Liver (tissue), 9 donors: ENCODE data around the gene BRD3OS. TPM values are rescaled to one million over a fixed set of nuclear protein-coding genes. Genes with fewer than 3 reads are reported as not detected.

Experiments used
- DNase-seq: peaks from one replicate; pipeline ENCODE4 v3.0.0-alpha.2; 2017; ENCODE audit warnings: low spot score
- H3K27ac ChIP-seq, 2 donors: one replicate each; pipeline ENCODE4 v1.7.0; 2013; ENCODE audit warnings: inconsistent platforms in 2 of 2, low read length in 2 of 2, control low read depth in 1 of 2, low read depth in 1 of 2, mild to moderate bottlenecking in 1 of 2
- H3K27me3 ChIP-seq, 4 donors: one replicate each; pipeline versions ENCODE4 v1.6.1 to v1.7.0; 2013; ENCODE audit warnings: low read length in 3 of 4, inconsistent platforms in 1 of 4, mild to moderate bottlenecking in 1 of 4, moderate library complexity in 1 of 4; ENCODE audit not compliant: control insufficient read depth in 4 of 4, insufficient read depth in 4 of 4
- H3K36me3 ChIP-seq, 4 donors: one replicate each; pipeline versions ENCODE4 v1.6.1 to v1.7.0; 2013; ENCODE audit warnings: low read length in 3 of 4, mild to moderate bottlenecking in 3 of 4, low read depth in 1 of 4, moderate library complexity in 1 of 4; ENCODE audit not compliant: control insufficient read depth in 4 of 4, insufficient read depth in 3 of 4
- H3K4me1 ChIP-seq, 4 donors: one replicate each; pipeline versions ENCODE4 v1.6.1 to v1.7.0; 2013; ENCODE audit warnings: low read length in 3 of 4, mild to moderate bottlenecking in 3 of 4, moderate library complexity in 1 of 4; ENCODE audit not compliant: control insufficient read depth in 4 of 4, insufficient read depth in 4 of 4
- H3K4me3 ChIP-seq, 3 donors: one replicate each; pipeline versions ENCODE4 v1.6.1 to v1.7.0; 2013; ENCODE audit warnings: low read length in 3 of 3, control low read depth in 1 of 3, low read depth in 1 of 3, mild to moderate bottlenecking in 1 of 3
- H3K9ac ChIP-seq, 2 donors: one replicate each; pipeline ENCODE4 v1.7.0; 2013; ENCODE audit warnings: low read length in 2 of 2, mild to moderate bottlenecking in 2 of 2, moderate library complexity in 2 of 2, control low read depth in 1 of 2, low read depth in 1 of 2
- H3K9me3 ChIP-seq, 4 donors: one replicate each; pipeline versions ENCODE4 v1.6.1 to v1.7.0; 2013; ENCODE audit warnings: low read length in 3 of 4; ENCODE audit not compliant: control insufficient read depth in 4 of 4
- ATF3 ChIP-seq: IDR thresholded peaks from 2 replicates; pipeline ENCODE4 v1.6.1; 2016; ENCODE audit warnings: antibody characterized with exemption
- EGR1 ChIP-seq, 2 donors: IDR thresholded peaks; 2 replicates each; pipeline ENCODE4 v1.6.1; 2016 to 2018; ENCODE audit warnings: antibody characterized with exemption in 2 of 2, low read depth in 2 of 2
- FOXA1 ChIP-seq: IDR thresholded peaks from 2 replicates; pipeline ENCODE4 v1.6.1; 2016; ENCODE audit warnings: antibody characterized with exemption
- FOXA2 ChIP-seq: IDR thresholded peaks from 2 replicates; pipeline ENCODE4 v1.6.1; 2016; ENCODE audit warnings: antibody characterized with exemption
- GABPA ChIP-seq, 2 donors: IDR thresholded peaks in 1 of 2; conservative IDR thresholded peaks in 1 of 2; 2 replicates each; pipeline ENCODE4 v1.6.1; 2016; ENCODE audit warnings: antibody characterized with exemption in 2 of 2, mild to moderate bottlenecking in 1 of 2, moderate library complexity in 1 of 2
- HNF4A ChIP-seq, 2 donors: conservative IDR thresholded peaks; 2 replicates each; pipeline ENCODE4 v1.6.1; 2016; ENCODE audit warnings: antibody characterized with exemption in 2 of 2, mild to moderate bottlenecking in 2 of 2
- HNF4G ChIP-seq: IDR thresholded peaks from 2 replicates; pipeline ENCODE4 v1.6.1; 2016; ENCODE audit warnings: antibody characterized with exemption
- JUND ChIP-seq, 2 donors: IDR thresholded peaks; 2 replicates each; pipeline ENCODE4 v1.6.1; 2016; ENCODE audit warnings: antibody characterized with exemption in 2 of 2
- MAX ChIP-seq: IDR thresholded peaks from 2 replicates; pipeline ENCODE4 v1.6.1; 2016; ENCODE audit warnings: antibody characterized with exemption
- NR2F2 ChIP-seq: IDR thresholded peaks from 2 replicates; pipeline ENCODE4 v1.6.1; 2016; ENCODE audit warnings: antibody characterized with exemption
- RAD21 ChIP-seq, 2 donors: IDR thresholded peaks; 2 replicates each; pipeline ENCODE4 v1.6.1; 2016; ENCODE audit warnings: antibody characterized with exemption in 2 of 2, mild to moderate bottlenecking in 2 of 2
- RXRA ChIP-seq, 2 donors: IDR thresholded peaks; 2 replicates each; pipeline ENCODE4 v1.6.1; 2017 to 2018; ENCODE audit warnings: antibody characterized with exemption in 2 of 2, mild to moderate bottlenecking in 1 of 2
- SP1 ChIP-seq: IDR thresholded peaks from 2 replicates; pipeline ENCODE4 v1.6.1; 2018; ENCODE audit warnings: antibody characterized with exemption, mild to moderate bottlenecking
- TAF1 ChIP-seq: conservative IDR thresholded peaks from 2 replicates; pipeline ENCODE4 v1.6.1; 2016; ENCODE audit warnings: antibody characterized with exemption, mild to moderate bottlenecking
- YY1 ChIP-seq: IDR thresholded peaks from 2 replicates; pipeline ENCODE4 v1.6.1; 2016; ENCODE audit warnings: antibody characterized with exemption, mild to moderate bottlenecking
- ZBTB33 ChIP-seq: IDR thresholded peaks from 2 replicates; pipeline ENCODE4 v1.6.1; 2016; ENCODE audit warnings: antibody characterized with exemption
- WGBS: extraction: QIAGEN DNeasy Blood & Tissue Kit; methylation state at CpG from one replicate; pipeline ENCODE4 v1.1.7; 2013; 5-methylcytosine and 5-hydroxymethylcytosine counted together
- polyA plus RNA-seq, 2 donors: library from polyadenylated mRNA; stranded (reverse) in 1 of 2; unstranded in 1 of 2; fragments of 200-250 nt in 1 of 2; fragments of >200 nt in 1 of 2; fragmentation: Nextera tagmentation in 1 of 2; extraction: Ambion mirVana in 1 of 2; gene quantifications; one replicate each; pipeline versions ENCODE4 v1.2.1 to v1.2.3, GENCODE V29; 2013 to 2015
- total RNA-seq, 2 donors: library from RNA; depleted of rRNA; stranded (reverse); fragments of >200 nt; gene quantifications; one replicate each; pipeline ENCODE4 v1.2.3, GENCODE V29; 2014
- TF ChIP-seq, protein P1 (sequence below): fragments of 150-350 bp; IDR thresholded peaks from 2 replicates; pipeline ENCODE4 v1.5.1; 2017; ENCODE audit warnings: improper control_type of control experiment, low read depth, low read length; ENCODE audit not compliant: missing input control
- TF ChIP-seq, protein P2 (sequence below): IDR thresholded peaks from 2 replicates; pipeline ENCODE4 v1.6.1; 2016; ENCODE audit warnings: antibody characterized with exemption, mild to moderate bottlenecking
- donor health status: healthy.
- donor health status: healthy.
- donor health status: healthy.
- donor health status: healthy.
- donor health status: healthy.

The BRD3OS gene
- total and polyA plus RNA-seq, 4 donors, result 2.1 to 5.1 (median 2.9) TPM

GRCh38 chr9:133989625-133990365, 35.5 kb upstream of the BRD3OS start:
- WGBS, result 51% methylated on average over 24 of the region's 24 CpGs
- Histone ChIP-seq H3K36me3 (peaks cover 0 to 3% (median under 1%) of the 10 kb centered on the region in 4 donors), H3K4me3 (peak overlapping the region in 2 of 3 donors; percentile 58 to 90), H3K9ac (no peak overlapping the region), H3K27me3 (no peaks in the 10 kb centered on the region), H3K4me1 (peaks cover 14 to 37% (median 24%) of the 10 kb centered on the region in 4 donors), H3K9me3 (no peaks in the 10 kb centered on the region), H3K27ac (peak overlapping the region; percentile 96 to 99)
- DNase-seq, result no peak
- TF ChIP-seq HNF4A (conservative IDR thresholded peaks at IDR 0.05), result peak; percentile 36 to 77
- TF ChIP-seq RXRA (IDR thresholded peaks at IDR 0.05), result peak; percentile 20 to 57
- TF ChIP-seq EGR1 (IDR thresholded peaks at IDR 0.05; ENCODE audit: low read depth in 2 of 2), result no peak
- TF ChIP-seq GABPA (IDR thresholded peaks at IDR 0.05 in 1 of 2, conservative IDR thresholded peaks at IDR 0.05 in 1 of 2), result no peak
- TF ChIP-seq ZBTB33, result no peak
- TF ChIP-seq HNF4G, result no peak

GRCh38 chr9:133990366-133991213, 34.7 kb upstream of the BRD3OS start:
- H3K27ac ChIP-seq, result peak overlapping the region; percentile 96 to 99
- H3K4me3 ChIP-seq, result peak overlapping the region; percentile 58 to 90 (median 71)
- H3K4me1 ChIP-seq, result peaks cover 14 to 37% (median 24%) of the 10 kb centered on the region in 4 donors
- 20% methylated on average over 31 of the region's 31 CpGs for WGBS
- H3K36me3 ChIP-seq, result peaks cover 0 to 3% (median under 1%) of the 10 kb centered on the region in 4 donors
- peak; percentile 71 for DNase-seq
- no peaks in the 10 kb centered on the region for H3K27me3 ChIP-seq
- H3K9ac ChIP-seq, result peak overlapping the region; percentile 60 to 79
- no peaks in the 10 kb centered on the region for H3K9me3 ChIP-seq
- TF ChIP-seq JUND (IDR thresholded peaks at IDR 0.05) (peak; percentile 62 to 85), GABPA (IDR thresholded peaks at IDR 0.05 in 1 of 2, conservative IDR thresholded peaks at IDR 0.05 in 1 of 2) (no peak), ZBTB33 (no peak), FOXA1 (no peak), ATF3 (peak; percentile 39), RAD21 (IDR thresholded peaks at IDR 0.05) (peak in 1 of 2 donors; percentile 43), SP1 (no peak), NR2F2 (no peak), EGR1 (IDR thresholded peaks at IDR 0.05; ENCODE audit: low read depth in 2 of 2) (no peak), HNF4A (conservative IDR thresholded peaks at IDR 0.05) (peak in 1 of 2 donors; percentile 22), YY1 (peak; percentile 64), MAX (no peak), TAF1 (no peak), HNF4G (no peak), RXRA (IDR thresholded peaks at IDR 0.05) (peak; percentile 12 to 23), FOXA2 (no peak)
- TF ChIP-seq, protein P1, sequence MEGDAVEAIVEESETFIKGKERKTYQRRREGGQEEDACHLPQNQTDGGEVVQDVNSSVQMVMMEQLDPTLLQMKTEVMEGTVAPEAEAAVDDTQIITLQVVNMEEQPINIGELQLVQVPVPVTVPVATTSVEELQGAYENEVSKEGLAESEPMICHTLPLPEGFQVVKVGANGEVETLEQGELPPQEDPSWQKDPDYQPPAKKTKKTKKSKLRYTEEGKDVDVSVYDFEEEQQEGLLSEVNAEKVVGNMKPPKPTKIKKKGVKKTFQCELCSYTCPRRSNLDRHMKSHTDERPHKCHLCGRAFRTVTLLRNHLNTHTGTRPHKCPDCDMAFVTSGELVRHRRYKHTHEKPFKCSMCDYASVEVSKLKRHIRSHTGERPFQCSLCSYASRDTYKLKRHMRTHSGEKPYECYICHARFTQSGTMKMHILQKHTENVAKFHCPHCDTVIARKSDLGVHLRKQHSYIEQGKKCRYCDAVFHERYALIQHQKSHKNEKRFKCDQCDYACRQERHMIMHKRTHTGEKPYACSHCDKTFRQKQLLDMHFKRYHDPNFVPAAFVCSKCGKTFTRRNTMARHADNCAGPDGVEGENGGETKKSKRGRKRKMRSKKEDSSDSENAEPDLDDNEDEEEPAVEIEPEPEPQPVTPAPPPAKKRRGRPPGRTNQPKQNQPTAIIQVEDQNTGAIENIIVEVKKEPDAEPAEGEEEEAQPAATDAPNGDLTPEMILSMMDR, result no peak
- TF ChIP-seq, protein P2, sequence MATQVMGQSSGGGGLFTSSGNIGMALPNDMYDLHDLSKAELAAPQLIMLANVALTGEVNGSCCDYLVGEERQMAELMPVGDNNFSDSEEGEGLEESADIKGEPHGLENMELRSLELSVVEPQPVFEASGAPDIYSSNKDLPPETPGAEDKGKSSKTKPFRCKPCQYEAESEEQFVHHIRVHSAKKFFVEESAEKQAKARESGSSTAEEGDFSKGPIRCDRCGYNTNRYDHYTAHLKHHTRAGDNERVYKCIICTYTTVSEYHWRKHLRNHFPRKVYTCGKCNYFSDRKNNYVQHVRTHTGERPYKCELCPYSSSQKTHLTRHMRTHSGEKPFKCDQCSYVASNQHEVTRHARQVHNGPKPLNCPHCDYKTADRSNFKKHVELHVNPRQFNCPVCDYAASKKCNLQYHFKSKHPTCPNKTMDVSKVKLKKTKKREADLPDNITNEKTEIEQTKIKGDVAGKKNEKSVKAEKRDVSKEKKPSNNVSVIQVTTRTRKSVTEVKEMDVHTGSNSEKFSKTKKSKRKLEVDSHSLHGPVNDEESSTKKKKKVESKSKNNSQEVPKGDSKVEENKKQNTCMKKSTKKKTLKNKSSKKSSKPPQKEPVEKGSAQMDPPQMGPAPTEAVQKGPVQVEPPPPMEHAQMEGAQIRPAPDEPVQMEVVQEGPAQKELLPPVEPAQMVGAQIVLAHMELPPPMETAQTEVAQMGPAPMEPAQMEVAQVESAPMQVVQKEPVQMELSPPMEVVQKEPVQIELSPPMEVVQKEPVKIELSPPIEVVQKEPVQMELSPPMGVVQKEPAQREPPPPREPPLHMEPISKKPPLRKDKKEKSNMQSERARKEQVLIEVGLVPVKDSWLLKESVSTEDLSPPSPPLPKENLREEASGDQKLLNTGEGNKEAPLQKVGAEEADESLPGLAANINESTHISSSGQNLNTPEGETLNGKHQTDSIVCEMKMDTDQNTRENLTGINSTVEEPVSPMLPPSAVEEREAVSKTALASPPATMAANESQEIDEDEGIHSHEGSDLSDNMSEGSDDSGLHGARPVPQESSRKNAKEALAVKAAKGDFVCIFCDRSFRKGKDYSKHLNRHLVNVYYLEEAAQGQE, result peak; percentile 12
